ENCODE measurements around the gene SDF4. TPM values are rescaled to one million over a fixed set of nuclear protein-coding genes. Genes with fewer than 3 reads are reported as not detected.
"Not testable (repeated sequence)": the region's sequence is repeated elsewhere in the genome, so short reads cannot be mapped to it uniquely, and the experiment has no call there.

SDF4 gene
- total RNA-seq, 1 donor from 2014 or later = 134 TPM

DNA sequence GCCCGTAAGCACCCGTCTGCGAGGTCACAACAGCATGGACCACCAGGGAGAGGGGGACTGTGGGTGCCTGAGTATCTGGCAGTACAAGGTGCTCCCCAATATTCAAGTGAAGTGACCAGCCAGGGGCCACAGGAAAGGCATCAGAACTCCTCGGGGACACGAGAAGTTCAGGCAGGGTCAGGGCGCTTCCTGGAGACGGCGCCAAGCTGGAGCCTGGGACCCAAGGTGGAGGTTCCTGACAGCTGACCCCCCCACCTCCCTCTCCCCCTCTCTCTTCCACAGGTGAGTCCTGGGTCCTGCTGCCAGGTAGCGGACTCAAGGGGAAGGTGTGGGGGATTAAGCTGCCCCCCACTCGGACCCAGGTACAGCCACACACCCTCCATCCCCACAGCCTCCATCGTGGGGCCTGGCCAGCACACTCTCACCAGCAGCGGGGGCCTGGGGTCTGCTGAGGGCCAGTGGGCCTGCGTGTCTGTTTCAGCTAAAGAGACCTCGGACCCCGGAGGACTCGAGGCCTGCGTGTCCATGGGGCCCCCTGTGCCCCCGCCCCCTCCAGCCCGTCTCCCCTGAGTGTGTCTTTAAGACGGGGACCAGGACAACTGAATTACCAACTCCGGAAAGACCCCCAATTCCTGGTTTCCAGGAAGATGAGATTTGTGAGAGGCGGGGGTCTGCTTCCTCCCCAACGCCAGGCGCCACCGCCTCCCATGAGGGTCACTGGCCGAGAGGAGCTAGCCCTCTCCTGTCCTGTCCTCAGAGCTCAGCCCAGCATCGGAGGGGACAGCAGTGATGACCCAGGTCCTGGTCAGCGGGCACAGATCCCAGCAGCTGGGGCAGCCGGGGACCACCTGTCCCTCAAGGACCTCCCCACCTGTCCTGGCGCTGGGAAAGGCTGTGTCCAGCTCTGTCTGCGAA is 31.6 kb downstream of the SDF4 start:
- no peak for DNase-seq (ENCODE audit: low spot score)

DNA sequence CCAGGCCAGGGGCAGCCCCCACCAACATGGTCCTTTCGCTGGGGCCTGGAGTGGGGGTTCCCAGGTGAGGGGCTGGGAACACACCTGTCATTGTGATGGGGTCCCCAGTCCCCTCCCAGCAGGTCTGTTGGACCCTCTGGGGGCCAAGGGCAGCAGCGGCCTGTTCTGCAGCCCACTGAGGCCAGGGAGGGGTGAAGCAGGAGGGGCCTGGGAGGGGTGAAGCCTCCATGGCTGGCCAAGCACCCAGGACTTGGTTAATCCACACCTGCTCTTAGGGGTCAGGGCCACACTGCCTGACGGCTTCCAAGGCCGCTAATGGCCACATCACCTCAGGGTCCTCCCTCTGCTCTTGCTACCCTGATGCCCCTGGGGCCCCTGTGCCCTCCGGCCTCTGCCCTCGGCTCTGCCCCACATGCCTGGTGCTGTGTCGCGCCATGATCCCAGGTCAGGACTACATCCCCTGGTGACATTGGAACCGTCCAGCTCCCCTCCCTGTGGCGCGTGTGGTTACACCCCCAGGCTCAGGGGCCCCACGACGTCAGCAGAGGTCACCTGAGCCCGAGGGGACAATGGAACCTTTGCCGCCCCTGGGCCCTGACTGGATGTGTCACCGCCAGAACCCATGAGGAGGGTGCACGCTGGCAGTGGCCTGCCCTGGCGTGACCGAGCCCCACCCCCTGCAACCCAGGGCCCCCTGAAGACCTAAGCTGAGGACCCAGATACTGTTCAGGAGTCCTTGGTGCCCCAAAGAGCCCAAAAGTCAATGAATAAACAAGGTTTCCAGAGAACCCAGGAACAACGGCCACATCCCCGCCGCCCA is 32.5 kb downstream of the SDF4 start:
- no peak for DNase-seq (ENCODE audit: low spot score)

GRCh38 chr1:1198423-1199140 is 33.2 kb downstream of the SDF4 start:
- no peak for DNase-seq (ENCODE audit: low spot score)

DNA sequence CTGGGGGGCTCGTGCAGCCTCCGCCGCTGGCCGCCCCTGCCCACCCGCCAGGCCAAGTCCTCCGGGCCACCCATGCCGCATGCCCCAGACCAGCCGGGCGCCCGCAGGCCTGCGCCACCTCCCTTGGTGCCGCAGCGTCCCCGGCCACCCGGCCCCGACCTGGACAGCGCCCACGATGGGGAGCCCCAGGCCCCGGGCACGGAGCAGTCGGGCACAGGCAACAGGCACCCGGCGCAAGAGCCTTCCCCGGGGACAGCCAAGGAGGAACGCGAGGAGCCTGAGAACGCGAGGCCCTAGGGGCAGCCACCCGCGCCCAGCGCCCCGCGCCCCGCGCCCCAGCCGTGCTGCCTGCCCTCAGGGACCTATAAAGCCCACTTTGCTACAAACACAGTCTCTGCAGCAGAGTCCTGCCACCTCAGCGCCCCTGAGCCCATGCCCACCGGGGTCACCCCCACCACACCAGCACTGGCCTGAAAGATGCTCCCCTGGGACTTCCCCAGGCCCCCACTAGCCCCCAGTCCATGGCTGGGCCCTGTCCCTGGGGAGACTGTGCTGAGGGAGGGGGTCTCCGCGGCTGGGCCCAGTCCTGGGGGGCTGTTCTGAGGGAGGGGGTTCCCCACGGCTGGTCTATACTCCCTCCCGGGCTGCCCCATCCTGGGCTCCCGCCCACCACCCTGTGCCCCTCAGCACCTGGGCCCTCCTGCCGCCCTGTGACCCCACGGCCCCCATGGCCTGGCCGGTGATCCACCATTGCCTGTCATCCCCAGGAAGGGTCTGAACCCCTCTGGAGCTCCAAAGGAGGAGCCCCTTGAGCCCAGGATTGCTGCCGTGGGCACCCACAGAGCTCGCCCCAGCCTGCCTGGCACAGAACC is 34.0 kb downstream of the SDF4 start:
- DNase-seq (ENCODE audit: low spot score) = no peak

DNA sequence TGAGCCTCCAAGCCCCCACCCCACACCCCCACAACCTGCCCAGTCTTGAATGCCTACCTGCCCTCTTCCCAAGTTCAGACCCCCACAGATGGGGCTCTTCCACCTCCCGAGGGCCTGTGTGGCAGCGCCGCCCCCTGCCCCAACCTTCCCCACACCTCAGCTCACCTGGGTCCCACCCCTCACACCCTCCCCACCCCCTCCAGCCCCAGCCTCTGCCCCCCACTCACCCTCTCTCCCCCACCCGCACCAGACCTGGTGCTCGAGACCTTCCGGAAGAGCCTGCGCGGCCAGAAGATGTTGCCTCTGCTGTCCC is 34.7 kb downstream of the SDF4 start:
- DNase-seq (ENCODE audit: low spot score) = no peak

DNA sequence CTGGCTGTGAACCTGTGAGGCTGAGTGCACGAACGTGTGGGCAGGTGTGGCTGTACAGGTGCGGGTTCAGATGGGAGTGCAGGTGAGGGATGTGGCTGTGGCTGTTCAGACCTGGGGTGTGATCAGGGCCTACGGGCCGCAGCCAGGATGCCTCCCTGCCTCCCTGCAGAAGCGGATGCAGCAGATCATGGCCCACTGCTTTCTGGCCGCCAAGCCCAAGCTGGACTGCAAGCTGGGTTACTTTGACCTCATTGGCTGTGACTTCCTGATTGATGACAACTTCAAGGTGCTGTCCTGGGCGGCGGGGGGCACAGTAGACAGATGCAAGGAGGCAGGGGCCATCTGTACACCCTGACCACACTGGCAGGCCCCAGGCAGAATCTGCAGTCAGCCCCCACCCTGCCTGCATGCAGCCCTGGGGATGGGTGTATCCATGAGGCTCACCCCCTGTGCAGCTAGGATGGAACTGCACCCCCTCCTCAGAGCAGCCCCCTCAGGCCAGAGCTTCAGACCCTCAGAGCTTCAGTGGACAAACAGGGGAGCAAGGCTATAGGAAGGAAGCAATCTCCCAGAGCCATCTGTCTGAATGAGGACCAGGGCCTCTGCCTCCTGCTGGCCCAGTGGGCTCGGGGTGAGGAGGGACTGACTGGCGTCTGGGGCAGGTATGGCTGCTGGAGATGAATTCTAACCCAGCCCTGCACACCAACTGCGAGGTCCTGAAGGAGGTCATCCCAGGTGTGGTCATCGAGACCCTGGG is 35.2 kb downstream of the SDF4 start:
- no peak for DNase-seq (ENCODE audit: low spot score)

DNA sequence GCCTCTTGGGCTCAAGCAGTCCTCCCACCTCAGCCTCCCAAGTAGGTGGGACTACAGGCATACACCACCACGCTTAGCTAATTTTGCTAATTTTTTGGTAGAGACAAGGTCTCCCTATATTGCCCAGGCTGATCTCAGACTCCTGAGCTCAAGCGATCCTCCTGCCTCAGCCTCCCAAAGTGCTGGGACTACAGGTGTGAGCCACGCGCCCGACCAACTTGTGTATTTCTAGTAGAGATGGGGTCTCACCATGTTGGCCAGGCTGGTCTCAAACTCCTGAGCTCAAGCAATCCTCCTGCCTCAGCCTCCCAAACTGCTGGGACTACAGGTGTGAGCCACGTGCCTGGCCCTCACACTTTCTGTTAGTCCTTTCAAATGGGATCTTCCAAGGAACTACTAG is 36.1 kb downstream of the SDF4 start:
- DNase-seq (ENCODE audit: low spot score) = not testable (repeated sequence)

- no peak for DNase-seq (ENCODE audit: low spot score)
Measured at GRCh38 chr1:1194723-1195122, 37.1 kb downstream of the SDF4 start.

DNA sequence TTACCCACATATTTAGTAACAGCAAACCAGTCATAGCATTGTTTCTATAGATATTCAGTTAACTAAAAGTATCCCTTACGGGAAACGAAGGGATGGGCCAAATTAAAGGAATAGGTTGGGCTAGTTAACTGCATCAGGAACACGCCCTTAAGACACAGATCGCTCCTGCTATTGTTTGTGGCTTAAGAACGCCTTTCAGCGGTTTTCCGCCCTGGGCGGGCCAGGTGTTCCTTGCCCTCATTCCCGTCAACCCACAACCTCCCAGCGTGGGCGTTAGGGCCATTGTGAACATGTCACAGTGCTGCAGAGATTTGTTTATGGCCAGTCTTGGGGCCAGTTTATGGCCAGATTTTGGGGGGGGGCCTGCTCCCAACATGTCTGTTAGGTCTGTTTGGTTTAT is 40.1 kb downstream of the SDF4 start:
- no peak for DNase-seq (ENCODE audit: low spot score)

- DNase-seq (ENCODE audit: low spot score) = no peak
Measured at GRCh38 chr1:1189111-1189510, 42.7 kb downstream of the SDF4 start.

- no peak for DNase-seq (ENCODE audit: low spot score)
Measured at GRCh38 chr1:1187938-1188337, 43.9 kb downstream of the SDF4 start.

DNA sequence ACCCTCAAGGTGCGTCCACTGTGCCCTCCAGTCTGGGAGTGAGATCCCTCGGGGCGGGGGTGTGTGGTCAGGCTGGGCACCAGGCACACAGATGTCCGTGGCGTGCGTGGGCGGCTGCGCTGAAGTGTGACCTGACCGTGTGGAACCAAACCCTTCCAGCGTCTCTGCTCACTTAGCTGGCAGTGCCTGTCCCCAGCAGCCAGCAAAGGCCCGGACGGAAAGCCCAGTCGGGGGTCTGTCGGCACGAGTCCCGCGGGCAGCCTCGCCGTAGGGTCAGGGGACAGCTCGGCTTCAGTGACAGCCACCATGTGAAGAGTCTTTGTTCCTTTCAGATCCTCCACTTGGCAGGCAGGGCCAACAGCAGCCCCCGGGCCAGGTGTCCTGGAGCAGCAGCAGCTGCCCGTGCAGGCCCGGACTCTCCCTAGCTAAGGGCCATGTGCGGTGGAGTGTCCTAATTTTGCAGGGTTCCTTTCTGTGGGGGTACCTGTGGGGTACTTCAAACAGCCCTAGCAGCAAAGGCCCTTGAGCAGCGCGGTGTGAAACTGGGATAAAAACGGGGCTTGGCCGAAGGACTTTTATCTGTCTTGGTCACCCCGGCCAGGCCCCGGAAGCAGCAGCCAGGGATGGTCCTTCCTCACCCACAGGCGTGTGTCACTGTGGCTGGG is 46.6 kb downstream of the SDF4 start:
- no peak for DNase-seq (ENCODE audit: low spot score)

- DNase-seq (ENCODE audit: low spot score) = no peak
Measured at GRCh38 chr1:1183833-1184775, 47.7 kb downstream of the SDF4 start.

GRCh38 chr1:1183221-1183747 is 48.5 kb downstream of the SDF4 start:
- no peak for DNase-seq (ENCODE audit: low spot score)

DNA sequence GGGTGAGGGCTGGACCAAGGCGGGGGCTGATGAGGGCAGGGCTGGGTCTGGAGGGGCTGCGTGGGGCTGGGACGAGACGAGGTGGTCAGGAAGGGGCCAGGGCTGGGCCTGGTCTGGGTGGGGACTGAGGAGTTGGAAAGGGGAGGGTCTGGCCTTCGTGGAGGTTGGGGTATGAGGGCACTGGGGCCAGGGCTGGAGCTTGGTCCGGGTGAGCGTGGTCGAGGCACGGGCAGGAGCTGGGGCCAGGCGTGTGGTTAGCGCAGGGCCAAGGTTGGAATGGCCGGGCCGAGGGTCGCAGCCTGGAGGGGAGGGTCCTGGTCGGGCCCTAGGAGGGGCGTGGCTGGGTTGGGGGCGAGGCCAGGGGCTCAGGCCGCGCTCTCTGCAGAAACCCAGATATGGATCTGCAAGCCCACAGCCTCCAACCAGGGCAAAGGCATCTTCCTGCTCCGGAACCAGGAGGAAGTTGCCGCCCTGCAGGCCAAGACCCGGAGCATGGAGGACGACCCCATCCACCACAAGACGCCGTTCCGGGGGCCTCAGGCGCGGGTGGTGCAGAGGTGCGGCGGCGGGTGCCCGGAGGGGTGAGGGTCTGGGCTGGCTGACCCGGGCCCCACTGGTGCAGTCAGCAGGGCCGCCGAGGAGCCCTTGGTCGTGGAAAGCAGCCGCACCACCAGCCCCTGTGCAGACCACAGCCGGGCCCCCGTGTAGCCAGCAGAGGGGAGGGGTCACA is 49.1 kb downstream of the SDF4 start:
- DNase-seq (ENCODE audit: low spot score) = no peak

DNA sequence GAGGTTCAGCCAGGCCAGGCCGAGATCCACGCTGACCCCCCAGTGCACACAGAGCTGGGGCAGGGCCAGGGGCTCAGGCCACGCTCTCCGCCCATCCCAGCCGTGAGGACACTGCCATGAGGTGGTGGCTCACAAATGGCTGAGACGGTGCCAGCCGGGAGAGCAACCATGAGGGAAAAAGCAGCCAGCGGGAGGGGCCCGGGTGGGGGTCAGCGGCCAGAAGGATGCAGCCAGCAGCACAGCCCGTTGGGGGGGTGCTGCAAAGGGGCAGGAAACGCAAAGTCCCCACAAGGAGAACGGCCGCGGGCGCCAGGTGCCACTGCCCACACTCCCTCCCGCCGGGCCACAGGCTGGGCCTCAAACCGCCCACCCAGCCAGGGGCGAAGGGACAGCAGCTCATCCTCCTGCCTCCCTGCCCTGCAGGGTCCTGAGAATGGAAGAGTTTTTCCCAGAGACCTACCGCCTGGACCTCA is 49.8 kb downstream of the SDF4 start:
- no peak for DNase-seq (ENCODE audit: low spot score)

DNA sequence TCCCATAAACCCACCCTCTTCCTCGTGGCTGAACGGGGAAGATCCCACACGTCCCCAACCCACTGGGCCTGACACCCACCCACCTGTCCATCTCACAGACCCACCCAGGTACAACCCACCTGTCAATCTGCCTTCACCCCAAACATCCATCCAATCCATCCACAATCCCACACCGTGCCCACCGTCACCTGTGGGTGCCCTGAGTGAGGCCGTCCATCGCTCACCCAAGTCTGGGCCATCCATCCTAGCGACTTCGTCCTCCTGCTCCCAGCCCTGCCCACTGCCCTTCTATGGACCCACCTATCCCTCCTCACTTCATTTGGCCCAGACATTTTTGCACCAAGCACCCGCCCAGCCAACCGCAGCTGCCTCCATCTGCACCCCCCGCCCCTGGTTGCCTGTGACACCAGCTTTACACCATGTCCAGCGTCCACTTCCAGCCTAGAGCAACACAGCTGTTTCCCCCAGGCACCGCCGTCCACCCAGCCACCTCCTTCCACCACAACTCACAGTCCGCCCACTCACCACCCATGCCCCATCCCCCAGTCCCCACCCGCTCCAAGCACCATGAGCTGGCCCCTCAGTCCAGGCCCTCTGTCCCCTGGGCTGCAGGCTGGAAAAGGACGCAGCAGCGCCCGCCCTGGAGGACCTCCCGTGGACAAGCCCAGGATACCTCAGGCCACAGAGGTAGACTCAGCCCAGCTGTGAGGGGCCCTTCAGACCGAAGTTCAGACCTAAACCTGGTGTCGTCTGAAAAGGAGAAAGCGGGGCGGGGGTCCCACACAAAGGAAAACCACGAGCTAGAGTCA is 50.5 kb downstream of the SDF4 start:
- no peak for DNase-seq (ENCODE audit: low spot score)

Data from ureter (tissue), 1 donor.